DND-41 (cell line): ENCODE measurements around the gene XXYLT1.

ENCODE experiments used
- CTCF ChIP-seq: IDR thresholded peaks from 2 replicates; pipeline ENCODE4 v1.5.1; 2012; ENCODE audit warnings: borderline replicate concordance, low read length, moderate library complexity, mild to moderate bottlenecking; ENCODE audit not compliant: poor library complexity, severe bottlenecking; ENCODE audit errors: extremely low read depth
- EZH2 ChIP-seq: IDR thresholded peaks from 3 replicates; pipeline ENCODE4 v1.6.1; 2012; ENCODE audit warnings: borderline replicate concordance, low read depth, mild to moderate bottlenecking, moderate library complexity, low read length, inconsistent platforms; ENCODE audit not compliant: severe bottlenecking

DNA sequence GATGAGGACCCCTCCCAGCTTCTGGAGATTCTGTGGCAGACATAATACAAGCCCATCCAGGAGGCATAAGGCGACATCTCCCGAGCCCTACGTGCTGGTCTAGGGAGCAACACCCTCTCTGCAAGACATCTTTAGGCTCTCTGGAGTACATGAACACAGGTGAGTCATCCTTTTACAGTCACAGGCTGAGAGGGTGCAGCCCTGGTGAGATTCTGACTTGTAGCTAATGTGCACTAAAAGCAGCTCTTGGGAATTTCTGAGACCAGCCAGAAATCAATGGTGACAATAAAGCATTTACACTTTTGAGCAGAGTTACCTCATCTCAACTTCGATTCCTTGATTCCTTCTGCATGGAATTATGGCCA is 131.1 kb downstream of the XXYLT1 start:
- TF ChIP-seq CTCF (no peak), EZH2 (no peak)
